ENCODE results near the gene EIF3K.

Gene EIF3K

DNA sequence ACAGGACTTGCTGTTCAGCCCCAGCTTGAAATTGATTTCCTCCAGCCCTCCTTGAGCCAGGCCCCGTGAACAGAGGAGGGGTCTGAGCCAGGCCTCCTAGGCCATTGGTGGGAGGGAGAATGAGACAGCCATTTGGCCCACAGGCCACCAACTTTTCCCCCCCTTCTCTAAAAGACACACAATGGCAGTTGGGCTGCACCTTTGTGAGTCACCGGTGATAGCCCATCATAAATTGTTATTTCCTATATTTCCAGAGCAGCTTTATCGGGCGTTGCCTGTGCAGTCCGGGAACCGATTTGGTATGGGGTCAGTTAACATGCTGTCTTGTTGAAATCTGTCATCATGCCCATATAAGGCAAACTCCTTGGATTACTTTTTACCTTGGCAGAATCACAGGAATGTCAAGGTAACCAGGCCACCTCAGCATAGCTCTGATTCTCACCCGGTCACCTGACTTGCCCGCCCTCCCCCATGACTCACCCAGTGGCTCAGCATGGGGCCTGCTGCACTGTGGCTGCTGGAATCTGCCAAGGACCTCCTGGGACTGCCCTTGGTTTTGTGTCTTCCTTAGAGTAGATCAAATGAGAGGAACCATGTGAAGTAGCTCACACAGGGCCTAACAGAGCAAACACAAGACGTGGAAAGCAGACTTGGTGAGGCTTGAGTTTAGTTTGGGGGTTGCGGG, 64.5 kb downstream of the EIF3K start:
- TF ChIP-seq NFIC (IDR thresholded peaks at IDR 0.05) (peak; percentile 89), TCF12 (IDR thresholded peaks at IDR 0.05; ENCODE audit: low read depth) (peak; percentile 97), TAF1 (IDR thresholded peaks at IDR 0.05; ENCODE audit: low read depth) (0 out of 2 replicates have a peak, but pooled peaks have one; percentile 44), RAD21 (IDR thresholded peaks at IDR 0.05; ENCODE audit: low read depth) (peak; percentile 9; the same call in 1 of the 2 replicates), EGR1 (IDR thresholded peaks at IDR 0.05) (no peak), MAX (IDR thresholded peaks at IDR 0.05) (peak; percentile 71; the same call in 1 of the 2 replicates), TEAD4 (IDR thresholded peaks at IDR 0.05) (peak; percentile 97), ZBTB7A (IDR thresholded peaks at IDR 0.05; ENCODE audit: low read depth) (peak; percentile 33; the same call in 1 of the 2 replicates), YY1 (IDR thresholded peaks at IDR 0.05; ENCODE audit: low read depth) (peak; percentile 7), CEBPB (IDR thresholded peaks at IDR 0.05) (peak; percentile 30; the same call in 1 of the 2 replicates), EP300 (IDR thresholded peaks at IDR 0.05; ENCODE audit: borderline replicate concordance) (peak; percentile 97), FOXM1 (IDR thresholded peaks at IDR 0.05; ENCODE audit: borderline replicate concordance, low read depth) (peak; percentile 95), CREB1 (IDR thresholded peaks at IDR 0.05; ENCODE audit: low read depth) (peak; percentile 56; the same call in 1 of the 2 replicates), USF1 (IDR thresholded peaks at IDR 0.05) (peak; percentile 95)
- TF ChIP-seq, protein P1, sequence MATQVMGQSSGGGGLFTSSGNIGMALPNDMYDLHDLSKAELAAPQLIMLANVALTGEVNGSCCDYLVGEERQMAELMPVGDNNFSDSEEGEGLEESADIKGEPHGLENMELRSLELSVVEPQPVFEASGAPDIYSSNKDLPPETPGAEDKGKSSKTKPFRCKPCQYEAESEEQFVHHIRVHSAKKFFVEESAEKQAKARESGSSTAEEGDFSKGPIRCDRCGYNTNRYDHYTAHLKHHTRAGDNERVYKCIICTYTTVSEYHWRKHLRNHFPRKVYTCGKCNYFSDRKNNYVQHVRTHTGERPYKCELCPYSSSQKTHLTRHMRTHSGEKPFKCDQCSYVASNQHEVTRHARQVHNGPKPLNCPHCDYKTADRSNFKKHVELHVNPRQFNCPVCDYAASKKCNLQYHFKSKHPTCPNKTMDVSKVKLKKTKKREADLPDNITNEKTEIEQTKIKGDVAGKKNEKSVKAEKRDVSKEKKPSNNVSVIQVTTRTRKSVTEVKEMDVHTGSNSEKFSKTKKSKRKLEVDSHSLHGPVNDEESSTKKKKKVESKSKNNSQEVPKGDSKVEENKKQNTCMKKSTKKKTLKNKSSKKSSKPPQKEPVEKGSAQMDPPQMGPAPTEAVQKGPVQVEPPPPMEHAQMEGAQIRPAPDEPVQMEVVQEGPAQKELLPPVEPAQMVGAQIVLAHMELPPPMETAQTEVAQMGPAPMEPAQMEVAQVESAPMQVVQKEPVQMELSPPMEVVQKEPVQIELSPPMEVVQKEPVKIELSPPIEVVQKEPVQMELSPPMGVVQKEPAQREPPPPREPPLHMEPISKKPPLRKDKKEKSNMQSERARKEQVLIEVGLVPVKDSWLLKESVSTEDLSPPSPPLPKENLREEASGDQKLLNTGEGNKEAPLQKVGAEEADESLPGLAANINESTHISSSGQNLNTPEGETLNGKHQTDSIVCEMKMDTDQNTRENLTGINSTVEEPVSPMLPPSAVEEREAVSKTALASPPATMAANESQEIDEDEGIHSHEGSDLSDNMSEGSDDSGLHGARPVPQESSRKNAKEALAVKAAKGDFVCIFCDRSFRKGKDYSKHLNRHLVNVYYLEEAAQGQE (IDR thresholded peaks at IDR 0.05; ENCODE audit: low read depth) = no peak

DNA sequence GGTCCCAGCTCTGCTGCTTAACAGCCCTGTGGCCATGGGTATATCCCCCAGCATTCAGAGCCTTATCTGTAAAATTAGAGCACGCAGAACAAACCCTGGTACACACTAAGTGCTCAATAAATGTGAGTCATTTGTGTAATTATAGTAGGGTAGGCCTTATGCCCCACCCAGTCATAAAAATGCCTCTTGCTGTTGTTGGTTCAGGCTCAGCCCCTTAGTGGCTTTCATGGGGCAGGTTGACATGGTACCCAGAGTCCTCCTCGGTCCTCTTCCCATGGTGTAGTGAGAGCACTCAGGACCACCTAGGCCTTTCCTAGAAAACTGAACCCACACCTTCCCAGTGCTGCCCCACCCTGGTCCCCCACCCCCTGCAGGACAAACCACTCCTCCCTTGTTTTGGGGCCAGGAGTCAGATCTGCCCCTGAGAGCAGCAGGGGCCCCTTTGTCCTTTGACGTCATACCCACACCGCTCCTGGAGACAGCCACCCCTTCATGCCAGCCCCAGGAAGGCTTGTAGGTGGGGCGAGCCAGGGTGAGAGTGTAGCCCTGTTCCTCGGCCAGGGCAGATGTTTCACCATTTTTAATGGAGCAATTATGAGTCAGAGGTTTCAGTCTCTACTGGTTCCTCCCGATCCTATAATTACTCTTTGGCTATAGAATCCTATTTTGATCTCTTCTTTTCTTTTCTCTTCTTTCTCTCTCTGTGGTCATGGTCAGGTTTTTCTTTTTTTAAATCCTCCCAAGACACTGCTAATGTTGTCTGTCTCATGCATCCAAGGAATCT, 65.3 kb downstream of the EIF3K start:
- TF ChIP-seq RAD21 (IDR thresholded peaks at IDR 0.05; ENCODE audit: low read depth) (peak; percentile 24; the same call in 1 of the 2 replicates), USF1 (IDR thresholded peaks at IDR 0.05) (0 out of 2 replicates have a peak, but pooled peaks have one; percentile 15), TAF1 (IDR thresholded peaks at IDR 0.05; ENCODE audit: low read depth) (no peak), CREB1 (IDR thresholded peaks at IDR 0.05; ENCODE audit: low read depth) (peak; percentile 62; the same call in 1 of the 2 replicates), ZBTB7A (IDR thresholded peaks at IDR 0.05; ENCODE audit: low read depth) (peak; percentile 18; the same call in 1 of the 2 replicates), FOXM1 (IDR thresholded peaks at IDR 0.05; ENCODE audit: borderline replicate concordance, low read depth) (no peak), EP300 (IDR thresholded peaks at IDR 0.05; ENCODE audit: borderline replicate concordance) (peak; percentile 68; the same call in 1 of the 2 replicates), TEAD4 (IDR thresholded peaks at IDR 0.05) (no peak; the same call in 1 of the 2 replicates), NFIC (IDR thresholded peaks at IDR 0.05) (peak; percentile 60), YY1 (IDR thresholded peaks at IDR 0.05; ENCODE audit: low read depth) (0 out of 2 replicates have a peak, but pooled peaks have one; percentile 18), MAX (IDR thresholded peaks at IDR 0.05) (no peak; the same call in 1 of the 2 replicates), TCF12 (IDR thresholded peaks at IDR 0.05; ENCODE audit: low read depth) (no peak; the same call in 1 of the 2 replicates), EGR1 (IDR thresholded peaks at IDR 0.05) (no peak), CEBPB (IDR thresholded peaks at IDR 0.05) (peak; percentile 37; the same call in 1 of the 2 replicates)
- TF ChIP-seq, protein P1 (IDR thresholded peaks at IDR 0.05; ENCODE audit: low read depth) = no peak

- TF ChIP-seq CEBPB (IDR thresholded peaks at IDR 0.05) = no peak
- TF ChIP-seq TAF1 (IDR thresholded peaks at IDR 0.05; ENCODE audit: low read depth) = no peak
- TF ChIP-seq ZBTB7A (IDR thresholded peaks at IDR 0.05; ENCODE audit: low read depth) = no peak
- TF ChIP-seq EGR1 (IDR thresholded peaks at IDR 0.05) = no peak
- TF ChIP-seq MAX (IDR thresholded peaks at IDR 0.05) = no peak
Measured at GRCh38 chr19:38684862-38685665, 66.1 kb downstream of the EIF3K start.

Data from Ishikawa (cell line).